Fibroblast of skin of left biceps (primary cell): ENCODE results near the gene TRIM65.
A peak's percentile ranks its signal among the peaks of the same experiment; 100 is the strongest.
"Not testable (repeated sequence)": the region's sequence is repeated elsewhere in the genome, so short reads cannot be mapped to it uniquely, and the experiment has no call there.

ENCODE experiments used
- DNase-seq, 2 experiments: peaks; one replicate each; pipeline ENCODE4 v3.0.0-alpha.2; 2013; ENCODE audit warnings: low read depth in 2 of 2

Gene TRIM65

DNA sequence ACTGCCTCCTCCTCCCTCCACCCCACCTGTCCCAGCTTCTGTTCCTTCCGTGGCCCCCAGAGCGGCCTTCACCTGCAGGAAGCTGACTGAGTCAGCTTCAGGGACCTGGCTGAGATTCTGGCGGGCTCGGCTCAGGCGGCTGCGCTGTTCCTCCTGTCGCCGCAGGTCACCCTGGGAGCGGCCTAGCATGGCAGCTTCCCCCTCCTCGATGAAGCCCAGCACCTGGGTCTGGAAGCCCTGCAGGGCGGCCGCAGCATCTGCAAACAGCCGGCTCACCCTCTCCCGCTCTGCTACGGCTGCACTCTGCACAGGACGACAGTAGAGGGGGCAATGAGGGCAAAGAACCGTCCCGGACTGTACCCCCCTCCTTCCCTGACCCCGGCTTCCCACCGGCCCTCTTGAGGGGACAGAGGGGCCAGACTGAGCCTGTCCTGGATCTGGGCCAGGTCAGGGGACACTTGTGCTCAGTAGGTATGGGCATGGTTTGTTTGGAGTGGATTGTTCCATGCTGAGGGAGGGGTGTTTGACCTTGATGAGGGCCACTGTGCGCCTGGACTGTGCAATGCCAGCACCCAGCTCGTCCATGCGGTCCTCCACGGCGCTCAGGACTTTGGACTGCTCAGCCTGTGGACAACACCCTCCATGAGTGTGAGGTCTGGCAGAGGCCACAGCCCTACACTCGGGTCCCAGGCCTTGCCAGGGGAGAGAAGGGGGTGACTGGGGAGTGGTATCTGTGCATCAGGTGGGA is 20.4 kb downstream of the TRIM65 start:
- DNase-seq, result no peak

DNA sequence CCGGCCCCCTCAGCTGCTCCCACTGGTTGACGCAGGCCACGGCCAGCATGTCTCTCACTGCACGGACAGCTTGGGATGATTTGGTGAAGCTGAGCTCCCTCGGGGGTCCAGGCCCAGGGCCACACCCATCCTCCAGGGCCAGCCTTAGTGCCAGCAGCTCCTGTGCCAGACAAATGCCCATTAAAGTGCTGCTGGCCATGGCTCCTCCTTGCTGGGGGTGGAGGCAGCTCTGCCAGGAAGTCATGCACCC is 20.9 kb downstream of the TRIM65 start:
- DNase-seq, result no peak

DNA sequence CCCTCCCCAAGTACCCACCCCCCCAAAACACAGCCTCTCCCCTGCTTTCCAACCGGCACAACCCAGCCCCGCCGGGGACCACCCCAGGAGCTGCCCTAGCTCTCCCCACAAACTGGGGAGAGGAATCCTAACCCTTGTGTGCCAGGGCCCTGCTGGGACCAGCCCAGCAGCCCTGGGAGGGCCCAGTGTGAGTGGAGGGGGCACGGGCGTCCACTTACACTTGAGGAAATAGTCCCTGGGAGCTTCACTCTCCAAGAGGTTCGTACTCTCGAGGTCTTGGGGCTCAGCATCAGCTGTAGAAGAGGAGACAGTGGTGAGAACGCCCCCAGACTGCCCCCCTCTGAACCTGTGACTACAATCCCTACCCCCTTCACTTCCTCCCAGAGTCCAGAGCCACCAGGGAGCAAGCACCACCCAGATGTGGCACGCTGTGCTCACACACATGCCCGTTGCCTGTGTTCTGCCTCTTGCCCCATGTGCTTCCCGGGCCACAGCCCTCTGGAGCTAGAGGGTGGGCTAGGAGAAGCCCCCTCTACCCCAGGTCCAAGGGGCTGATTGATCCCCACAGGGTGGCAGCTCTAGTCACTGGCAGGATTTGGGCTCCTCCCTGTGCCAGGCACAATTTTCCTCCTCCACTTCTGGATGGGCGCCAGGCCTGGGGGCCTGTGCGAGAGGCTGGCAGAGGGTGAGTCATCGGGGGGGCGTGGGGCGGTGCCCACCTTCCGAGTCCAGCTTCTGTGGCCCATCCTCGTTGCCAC is 21.4 kb downstream of the TRIM65 start:
- DNase-seq, result no peak

DNA sequence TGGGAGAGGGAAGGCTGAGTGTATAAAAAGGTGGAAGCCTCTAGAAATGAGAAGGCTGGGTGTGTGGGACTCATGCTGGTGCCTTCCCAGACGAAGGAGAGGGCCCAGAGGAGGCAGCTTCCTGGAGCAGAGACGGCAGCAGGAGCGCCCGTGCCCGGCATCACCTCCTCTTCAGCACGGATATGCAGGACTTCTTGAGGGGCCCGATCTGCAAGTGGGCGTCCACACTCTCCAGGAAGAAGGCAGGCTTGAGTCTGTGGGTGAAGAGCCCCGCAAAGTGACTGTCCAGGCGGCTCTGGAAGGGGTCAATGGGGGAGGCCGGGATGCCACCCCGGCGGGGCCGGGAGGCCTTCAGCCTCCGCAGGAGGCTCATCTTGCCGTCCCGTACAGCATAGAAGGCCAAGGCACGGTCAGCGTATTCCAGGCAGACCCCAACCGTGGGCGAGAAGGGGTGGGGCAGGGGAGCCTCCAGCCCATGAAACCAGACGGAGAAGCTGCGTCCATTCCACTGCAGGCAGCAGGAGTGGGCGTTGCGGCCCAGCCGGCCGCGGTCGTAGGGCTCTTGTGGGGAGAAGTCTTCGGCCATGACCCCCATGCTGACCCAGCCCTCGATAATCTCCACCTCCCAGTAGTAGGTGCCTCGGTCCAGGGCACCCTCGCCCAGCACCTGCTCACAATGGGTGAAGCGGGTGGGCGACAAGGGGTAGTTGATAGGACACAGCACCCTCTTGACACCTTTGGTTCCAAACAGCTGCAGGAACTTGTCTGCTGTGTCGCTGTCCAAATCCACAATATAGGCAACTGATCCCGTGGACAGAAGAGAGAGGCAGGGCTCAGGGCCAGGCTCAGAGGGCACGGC is 22.2 kb downstream of the TRIM65 start:
- no peak for DNase-seq

DNA sequence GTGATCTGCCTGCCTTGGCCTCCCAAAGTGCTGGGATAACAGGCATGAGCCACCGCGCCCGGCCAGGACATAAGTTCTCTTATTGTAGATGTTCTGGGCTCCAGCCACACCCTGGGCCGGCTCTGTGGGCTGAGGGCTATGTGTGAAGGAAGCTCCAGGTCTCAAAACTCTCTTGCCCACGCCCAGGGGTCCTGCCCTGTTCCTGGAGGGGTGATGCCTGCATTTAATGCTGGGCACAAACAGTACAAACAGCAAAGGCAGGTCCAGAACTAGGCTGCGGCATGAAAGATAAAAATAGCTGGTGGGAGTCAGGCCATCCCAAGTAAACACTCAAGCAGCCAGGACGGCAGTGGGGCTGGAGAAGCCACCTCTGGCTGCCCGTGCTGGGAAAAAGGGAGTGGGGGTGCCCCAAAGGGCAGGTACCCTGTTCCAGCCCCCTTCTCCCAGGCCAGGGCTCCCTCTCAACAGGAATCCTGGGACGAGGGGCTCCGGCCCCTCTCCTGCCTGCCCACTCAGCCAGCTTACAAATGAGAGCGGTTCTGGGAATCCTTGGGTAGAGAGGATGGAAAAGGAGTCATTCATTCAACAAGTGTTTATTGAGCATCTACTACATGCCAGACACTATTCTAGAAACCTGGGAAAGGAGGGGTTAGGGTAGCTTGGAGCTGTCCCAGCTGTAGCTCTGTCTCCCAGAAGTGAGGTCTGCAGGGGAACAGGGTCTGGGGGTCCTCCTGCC is 23.0 kb downstream of the TRIM65 start:
- DNase-seq, result no peak

DNA sequence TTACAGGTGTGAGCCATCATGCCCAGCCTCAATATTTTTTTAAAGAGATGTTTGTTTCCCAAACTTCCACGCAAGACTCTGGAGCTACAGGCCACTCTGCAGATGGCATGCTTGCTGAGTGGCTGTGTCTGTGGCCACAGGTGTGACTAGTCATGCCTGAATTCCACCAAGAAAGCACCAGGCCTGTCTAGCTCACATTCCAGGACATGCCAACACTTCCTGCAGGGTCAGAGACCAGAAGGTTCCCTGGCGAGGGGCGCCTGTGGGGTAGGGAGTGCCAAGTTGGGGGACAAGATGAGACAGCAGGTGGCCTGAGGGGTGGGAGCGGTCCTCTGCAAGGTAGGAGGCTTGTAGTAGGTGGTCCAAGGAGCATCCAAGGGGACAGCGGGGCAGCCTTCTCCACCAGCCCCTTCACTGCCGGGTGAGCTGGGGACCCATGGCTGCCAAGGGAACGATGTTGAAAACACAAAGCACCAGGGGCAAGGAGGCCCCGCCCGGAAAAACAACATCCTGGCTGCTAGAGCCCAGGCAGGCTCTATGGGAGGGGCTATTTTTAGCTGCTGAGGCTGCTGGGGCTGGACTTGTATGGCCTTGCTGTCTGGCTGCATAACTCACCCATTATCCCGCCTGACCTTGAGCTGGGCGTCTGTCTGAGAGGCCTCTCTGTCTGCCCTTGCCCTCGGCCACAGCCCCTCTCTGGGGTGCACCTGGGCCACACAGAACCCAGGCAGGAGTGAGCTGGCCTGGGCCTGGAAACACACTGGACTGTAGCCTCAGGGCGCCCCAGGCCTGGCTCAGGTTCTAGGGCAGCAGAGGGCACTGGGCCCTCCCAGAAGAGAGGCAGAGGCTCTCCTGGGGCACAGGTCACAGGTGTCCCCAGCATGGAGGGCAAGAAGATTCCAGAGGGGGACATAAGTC is 24.1 kb downstream of the TRIM65 start:
- no peak for DNase-seq

DNA sequence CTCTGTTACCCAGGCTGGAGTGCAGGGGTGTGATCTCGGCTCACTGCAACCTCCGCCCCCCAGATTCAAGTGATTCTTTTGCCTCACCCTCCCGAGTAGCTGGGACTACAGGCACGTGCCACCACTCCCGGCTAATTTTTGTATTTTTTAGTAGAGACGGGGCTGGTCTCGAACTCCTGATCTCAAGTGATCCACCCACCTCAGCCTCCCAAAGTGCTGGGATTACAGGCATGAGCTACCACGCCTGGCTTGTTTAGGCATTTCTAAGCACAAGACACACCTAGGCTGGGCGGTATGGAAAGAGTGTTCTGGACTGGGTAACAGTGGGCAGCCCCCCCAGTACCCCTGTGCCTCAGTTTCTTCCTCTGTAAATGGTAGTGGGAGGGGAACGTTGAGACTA is 26.5 kb downstream of the TRIM65 start:
- DNase-seq, result not testable (repeated sequence)

DNA sequence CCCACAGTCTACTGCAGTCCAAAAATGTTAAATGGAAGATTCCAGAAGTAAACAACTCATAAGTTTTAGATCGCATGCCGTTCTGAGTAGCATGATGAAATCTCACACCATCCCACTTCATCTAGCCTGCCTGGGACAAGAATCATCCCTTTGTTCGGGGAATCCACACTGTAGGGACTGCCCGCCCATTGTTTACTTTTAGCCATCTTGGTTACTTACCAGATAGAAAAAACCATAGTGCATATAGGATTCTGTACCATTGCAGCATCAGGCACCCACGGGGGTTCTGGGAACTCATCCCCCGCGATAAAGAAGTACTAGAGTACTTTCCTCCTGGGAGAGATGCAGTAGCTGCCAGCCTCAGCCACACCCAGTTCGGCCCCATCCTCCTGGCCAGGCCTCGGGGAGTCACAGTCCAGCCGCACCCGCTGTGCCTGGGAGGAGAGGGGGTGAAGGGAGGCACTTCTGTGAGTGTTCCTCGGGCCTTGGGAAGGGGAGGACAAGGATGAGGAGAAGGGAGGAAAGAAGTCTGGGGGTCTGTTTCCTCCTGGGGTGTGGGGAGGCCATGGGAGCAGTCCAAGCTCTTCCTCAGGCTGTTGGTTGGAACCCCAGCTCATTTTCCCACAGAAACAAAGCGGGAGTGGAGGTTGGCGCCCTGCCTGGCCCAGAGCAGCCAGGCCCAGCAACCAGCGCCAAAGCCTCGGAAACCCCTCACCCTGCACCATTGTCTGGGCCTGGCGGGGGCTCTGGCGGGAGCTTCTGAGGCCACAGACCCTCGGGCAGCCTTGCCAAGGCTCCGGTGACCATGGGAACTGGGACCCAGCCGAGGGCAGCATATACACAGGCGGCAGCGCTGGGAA is 27.2 kb downstream of the TRIM65 start:
- no peak for DNase-seq

DNA sequence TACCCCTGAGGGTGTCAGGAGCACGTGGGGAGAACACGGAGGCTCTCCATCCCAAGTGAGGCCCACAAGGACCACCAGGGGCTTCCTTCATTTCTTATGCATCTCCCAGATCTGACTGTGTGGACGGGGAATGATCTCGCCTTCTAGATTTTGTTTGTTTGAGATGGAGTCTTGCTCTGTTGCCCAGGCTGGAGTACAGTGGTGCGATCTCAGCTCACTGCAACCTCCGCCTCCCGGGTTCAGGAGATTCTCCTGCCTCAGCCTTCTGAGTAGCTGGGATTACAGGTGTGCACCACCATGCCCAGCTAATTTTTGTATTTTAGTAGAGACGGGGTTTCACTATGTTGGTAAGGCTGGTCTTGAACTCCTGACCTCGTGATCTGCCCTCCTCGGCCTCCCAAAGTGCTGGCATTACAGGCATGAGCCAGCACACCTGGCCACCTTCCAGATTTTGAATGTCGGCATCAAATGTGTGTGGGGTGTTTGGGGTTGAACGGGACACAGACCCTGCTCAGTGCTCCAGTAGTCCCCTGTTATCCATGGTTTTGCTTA is 27.9 kb downstream of the TRIM65 start:
- DNase-seq, result not testable (repeated sequence)

DNA sequence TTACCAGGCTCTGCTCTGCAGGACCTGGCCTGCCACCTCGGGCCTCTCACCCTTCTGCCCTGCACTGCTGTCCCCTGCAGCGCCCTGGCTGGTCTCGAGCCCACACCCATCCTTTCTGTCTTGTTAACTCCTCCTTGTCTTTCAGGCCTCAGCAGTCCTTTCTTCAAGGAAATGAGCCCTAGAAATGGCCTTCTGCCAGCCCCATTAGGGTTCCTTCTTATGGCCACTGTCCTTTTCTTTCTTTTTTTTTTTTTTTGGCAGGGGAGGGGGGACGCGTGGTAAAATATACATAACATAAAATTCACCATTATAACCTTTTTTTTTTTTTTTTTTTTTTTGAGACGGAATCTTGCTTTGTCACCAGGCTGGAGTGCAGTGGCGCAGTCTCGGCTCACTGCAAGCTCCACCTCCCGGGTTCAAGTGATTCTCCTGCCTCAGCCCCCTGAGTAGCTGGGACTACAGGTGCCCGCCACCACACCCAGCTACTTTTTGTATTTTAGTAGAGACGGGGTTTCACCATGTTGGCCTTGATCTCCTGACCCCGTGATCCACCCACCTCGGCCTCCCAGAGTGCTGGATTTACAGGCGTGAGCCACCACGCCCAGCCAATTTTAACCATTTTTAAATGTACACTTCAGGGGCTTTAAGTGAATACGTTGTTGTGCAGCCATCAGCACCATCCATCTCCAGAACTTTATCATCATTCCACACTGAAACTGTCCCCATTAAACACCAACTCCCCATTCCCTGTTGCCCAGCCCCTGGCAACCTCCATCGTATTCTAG is 31.2 kb downstream of the TRIM65 start:
- DNase-seq, result not testable (repeated sequence)

DNA sequence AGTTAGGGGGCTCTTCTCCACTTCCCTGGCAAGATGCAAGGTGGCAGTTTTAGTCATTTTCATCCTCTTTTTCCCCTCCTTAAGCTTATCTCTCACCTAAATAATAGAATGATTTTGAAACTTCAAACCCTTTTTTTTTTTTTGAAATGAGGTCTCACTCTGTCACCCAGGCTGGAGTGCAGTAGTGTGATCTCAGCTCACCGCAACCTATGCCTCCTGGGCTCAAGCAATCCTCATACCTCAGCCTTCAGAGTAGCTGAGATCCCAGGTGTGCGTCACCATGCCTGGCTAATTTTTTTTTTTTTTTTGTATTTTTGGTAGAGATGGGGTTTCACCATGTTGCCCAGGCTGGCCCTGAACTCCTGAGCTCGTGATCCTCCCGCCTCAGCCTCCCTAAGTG is 31.9 kb downstream of the TRIM65 start:
- DNase-seq, result not testable (repeated sequence)

DNA sequence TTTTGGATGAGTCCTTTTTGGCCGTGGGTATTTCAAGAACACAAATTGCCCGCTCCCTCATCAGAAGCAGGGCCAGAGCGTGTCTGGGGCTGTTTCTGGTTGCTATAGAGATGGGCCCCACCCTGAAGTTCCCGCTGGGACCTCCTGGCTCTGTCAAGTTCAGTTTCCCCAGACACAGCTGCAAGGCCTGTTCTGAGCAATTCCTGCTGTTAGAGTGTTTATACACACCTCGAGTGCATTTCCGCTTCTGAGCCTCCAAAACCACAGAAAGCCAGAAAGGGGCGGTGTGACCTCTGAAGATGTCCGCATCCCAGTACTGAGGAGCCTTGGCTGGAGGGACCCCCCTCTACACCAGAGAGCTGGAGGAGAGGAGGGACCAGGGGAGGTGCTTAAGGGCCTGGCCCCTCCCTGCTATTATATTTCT is 32.3 kb downstream of the TRIM65 start:
- DNase-seq, result no peak

DNA sequence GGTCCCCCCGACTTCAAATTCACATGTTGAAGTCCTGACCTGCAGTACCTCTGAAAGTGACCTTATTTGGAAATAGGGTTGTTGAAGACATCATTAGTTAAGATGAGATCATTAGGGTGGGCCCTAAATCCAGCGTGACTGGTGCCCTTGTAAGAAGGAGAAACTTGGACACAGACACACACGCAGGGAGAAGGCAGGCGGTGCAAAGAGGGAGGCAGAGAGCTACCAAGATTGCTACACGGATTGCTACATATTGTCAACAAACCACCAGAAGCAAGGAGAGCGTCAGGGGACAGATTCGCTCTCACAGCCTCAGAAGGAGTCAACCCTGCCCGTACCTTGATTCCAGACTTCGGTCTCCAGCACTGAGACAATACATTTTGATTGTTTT is 34.8 kb downstream of the TRIM65 start:
- no peak for DNase-seq

DNA sequence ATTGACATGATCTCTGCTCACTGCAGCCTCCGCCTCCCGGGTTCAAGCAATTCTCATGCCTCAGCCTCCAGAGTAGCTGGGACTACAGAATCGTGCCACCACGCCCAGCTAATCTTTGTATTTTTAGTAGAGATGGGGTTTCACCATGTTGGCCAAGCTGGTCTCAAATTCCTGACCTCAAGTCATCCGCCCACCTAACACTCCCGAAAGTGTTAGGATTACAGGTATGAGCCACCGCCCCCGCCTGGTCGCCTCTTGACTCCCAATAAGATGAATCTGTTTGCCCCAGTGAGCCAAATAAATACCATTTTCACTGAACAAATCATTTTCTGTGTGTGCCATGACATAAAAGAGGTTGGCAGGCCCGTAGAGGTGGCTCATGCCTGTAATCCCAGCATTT is 37.4 kb downstream of the TRIM65 start:
- not testable (repeated sequence) for DNase-seq

DNA sequence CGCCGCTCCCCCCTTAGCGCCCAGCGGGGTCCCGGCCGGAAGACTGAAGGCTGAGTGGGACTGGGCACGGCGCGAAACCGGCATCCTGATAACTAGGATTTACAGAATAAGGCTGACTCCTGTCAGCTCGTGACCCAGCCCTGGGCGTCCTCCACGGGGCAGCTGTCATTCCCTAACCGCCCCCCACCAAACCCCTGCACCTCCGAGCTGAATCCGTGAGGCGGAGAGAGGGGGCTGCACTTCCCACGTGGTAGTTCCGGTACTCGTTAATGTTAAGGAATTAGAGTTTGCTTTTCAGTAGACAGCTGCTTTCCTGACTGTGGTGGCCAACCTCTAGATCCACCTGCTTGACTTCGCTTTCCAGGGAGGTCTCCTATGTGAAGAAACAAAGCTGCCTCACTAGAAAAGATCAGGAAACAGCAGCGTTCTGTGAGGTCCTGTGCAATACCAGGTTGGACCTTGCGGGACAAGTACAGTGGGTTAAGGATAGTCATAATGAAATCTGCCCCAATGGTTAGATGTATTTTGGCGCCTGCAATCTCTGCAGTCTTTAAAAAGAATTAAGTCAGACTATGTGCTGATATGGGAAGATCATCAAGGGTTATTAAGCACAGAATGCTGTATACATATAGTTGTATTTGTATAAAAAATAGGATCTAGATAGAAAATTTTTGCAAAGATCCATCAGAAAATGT is 40.5 kb downstream of the TRIM65 start:
- DNase-seq, result no peak

DNA sequence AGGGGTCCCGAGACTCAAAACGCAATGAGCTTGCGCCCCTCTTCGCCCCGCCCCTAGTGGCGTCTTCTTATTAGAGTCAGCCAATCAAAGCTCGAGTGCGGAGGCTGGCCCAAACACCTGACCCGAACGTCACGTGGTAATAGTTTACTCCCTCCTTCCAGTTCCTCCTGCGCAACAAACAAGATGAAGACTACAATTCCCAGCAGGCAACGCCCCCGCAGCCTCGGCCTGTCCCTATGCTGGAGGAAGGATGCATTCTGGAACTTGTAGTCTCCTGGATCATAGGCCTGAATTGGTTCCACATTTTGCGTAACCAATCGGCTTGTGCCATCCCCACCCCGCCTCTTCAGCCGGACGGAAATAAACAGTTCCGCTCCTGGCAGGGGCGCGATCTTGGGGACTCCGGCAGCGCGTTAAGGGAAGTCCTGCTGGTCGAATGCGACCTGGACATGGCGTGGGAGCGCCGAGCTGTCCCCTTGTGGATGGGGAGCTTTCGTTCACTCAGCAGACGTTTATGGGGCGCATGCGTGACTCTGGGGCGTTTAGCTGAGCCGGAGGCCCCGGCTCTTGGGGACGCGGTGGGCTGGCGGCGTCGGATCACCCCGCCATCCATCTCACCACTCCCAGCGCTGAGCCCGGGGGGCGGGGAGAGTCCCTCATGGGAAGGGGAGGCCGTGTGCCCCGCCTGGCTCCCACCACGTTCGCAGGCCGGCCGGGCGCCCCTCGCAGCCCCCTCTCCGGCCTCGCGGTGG is 41.3 kb downstream of the TRIM65 start, which contains the start of gene WBP2:
WBP2 (minus strand) TSS at position 26 of the 752 bp plus-strand sequence. CDS start 38 bp downstream, outside the sequence.
- DNase-seq, result peak; percentile 99

DNA sequence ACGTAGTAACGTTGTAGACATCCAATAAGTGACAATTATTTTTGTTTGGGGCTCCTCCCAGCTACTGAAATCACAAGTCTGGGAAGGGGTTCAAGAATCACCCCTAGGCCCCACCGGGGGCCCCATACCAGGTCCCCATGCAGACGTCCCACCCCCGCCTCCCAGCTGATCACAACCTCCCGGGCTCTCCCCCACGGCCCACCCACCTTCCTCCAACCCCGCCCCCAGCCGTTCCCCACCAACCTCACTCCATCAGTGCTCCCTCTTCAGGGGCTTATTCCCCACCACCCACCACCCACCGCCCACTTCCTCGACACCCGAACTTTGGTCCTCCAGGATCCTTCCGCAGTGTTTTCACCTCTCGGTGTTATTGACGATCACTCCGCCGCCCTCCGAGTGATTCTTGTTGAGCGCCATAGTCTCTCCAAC is 41.9 kb downstream of the TRIM65 start:
- DNase-seq, result no peak
